GM21381 (cell line): ENCODE results near the gene MTNR1A.

Source experiments
- ATAC-seq: cut with Tn5 transposase; IDR thresholded peaks from one replicate; pipeline ENCODE4 v1.9.1; 2021; ENCODE audit warnings: mild to moderate bottlenecking, moderate library complexity; ENCODE audit not compliant: unreplicated experiment

Gene MTNR1A

GRCh38 chr4:186554914-186555827 lies at the start of gene MTNR1A:
Gene MTNR1A (minus strand): TSS chr4:186555567. CDS start chr4:186555365, 202 bp downstream.
- ATAC-seq, result no peak

GRCh38 chr4:186604124-186604807 lies 48.9 kb upstream of the MTNR1A start:
- ATAC-seq, result no peak

- ATAC-seq, result no peak
Observed at GRCh38 chr4:186602978-186603377, 47.6 kb upstream of the MTNR1A start.

- ATAC-seq, result no peak
Observed at GRCh38 chr4:186599483-186599882, 44.1 kb upstream of the MTNR1A start.

- ATAC-seq, result no peak
Observed at GRCh38 chr4:186598686-186599085, 43.3 kb upstream of the MTNR1A start.

GRCh38 chr4:186596850-186597390 lies 41.6 kb upstream of the MTNR1A start:
- ATAC-seq, result no peak

GRCh38 chr4:186596346-186596745 lies 41.0 kb upstream of the MTNR1A start:
- no peak for ATAC-seq

GRCh38 chr4:186593587-186593973 lies 38.2 kb upstream of the MTNR1A start:
- ATAC-seq, result no peak

GRCh38 chr4:186592966-186593586 lies 37.7 kb upstream of the MTNR1A start:
- no peak for ATAC-seq

GRCh38 chr4:186592445-186592844 lies 37.1 kb upstream of the MTNR1A start:
- no peak for ATAC-seq

- no peak for ATAC-seq
Observed at GRCh38 chr4:186591651-186592050, 36.3 kb upstream of the MTNR1A start.

GRCh38 chr4:186588503-186588902 lies 33.1 kb upstream of the MTNR1A start:
- ATAC-seq, result no peak

GRCh38 chr4:186587416-186588018 lies 32.1 kb upstream of the MTNR1A start:
- ATAC-seq, result no peak

GRCh38 chr4:186586205-186586604 lies 30.8 kb upstream of the MTNR1A start:
- ATAC-seq, result no peak

- no peak for ATAC-seq
Observed at GRCh38 chr4:186584912-186585311, 29.5 kb upstream of the MTNR1A start.

GRCh38 chr4:186581421-186581820 lies 26.1 kb upstream of the MTNR1A start:
- no peak for ATAC-seq

- ATAC-seq, result no peak
Observed at GRCh38 chr4:186580669-186581068, 25.3 kb upstream of the MTNR1A start.

GRCh38 chr4:186570193-186570996 lies 15.0 kb upstream of the MTNR1A start:
- ATAC-seq, result no peak

- ATAC-seq, result no peak
Observed at GRCh38 chr4:186569533-186570192, 14.3 kb upstream of the MTNR1A start.

- no peak for ATAC-seq
Observed at GRCh38 chr4:186566068-186566467, 10.7 kb upstream of the MTNR1A start.
